ENCODE results near the gene MAEL.
A peak's percentile ranks its signal among the peaks of the same experiment; 100 is the strongest.

The MAEL gene

DNA sequence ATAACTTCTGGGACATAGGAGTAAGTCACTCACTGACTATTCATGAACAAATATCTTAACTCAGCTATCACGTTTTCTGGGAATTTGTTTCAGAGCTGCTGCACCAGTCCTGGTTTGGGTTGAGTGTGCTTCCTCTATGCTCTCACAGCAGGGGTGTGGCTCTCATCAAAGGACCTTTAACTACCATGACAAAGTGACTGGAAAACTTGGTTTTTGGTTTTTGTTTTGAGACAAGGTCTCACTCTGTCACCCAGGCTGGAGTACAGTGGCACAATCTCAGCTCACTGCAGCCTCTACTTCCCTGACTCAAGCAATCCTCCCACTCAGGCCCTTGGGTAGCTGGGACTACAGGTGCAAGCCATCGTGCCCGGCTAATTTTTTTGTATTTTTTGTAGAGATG lies 17.8 kb upstream of the MAEL start:
- peaks cover 2% of the 10 kb centered on the region; the same call in 1 of the 2 replicates for H3F3A ChIP-seq (ENCODE audit: control insufficient read depth, insufficient read depth)
- no peaks in the 10 kb centered on the region for H4K20me1 ChIP-seq (ENCODE audit: control insufficient read depth, insufficient read depth, low read depth, low read length)
- no peaks in the 10 kb centered on the region for H3K9me3 ChIP-seq (ENCODE audit: control insufficient read depth, insufficient read depth, low read length)
- peak overlapping the region; percentile 56 for H3K4me3 ChIP-seq (ENCODE audit: low read length)
- H3K9me2 ChIP-seq (replicated peaks; ENCODE audit: control insufficient read depth, low read length): no peaks in the 10 kb centered on the region
- H3K4me1 ChIP-seq (ENCODE audit: control insufficient read depth, low read length): peaks cover 60% of the 10 kb centered on the region
- TF ChIP-seq, protein P1, sequence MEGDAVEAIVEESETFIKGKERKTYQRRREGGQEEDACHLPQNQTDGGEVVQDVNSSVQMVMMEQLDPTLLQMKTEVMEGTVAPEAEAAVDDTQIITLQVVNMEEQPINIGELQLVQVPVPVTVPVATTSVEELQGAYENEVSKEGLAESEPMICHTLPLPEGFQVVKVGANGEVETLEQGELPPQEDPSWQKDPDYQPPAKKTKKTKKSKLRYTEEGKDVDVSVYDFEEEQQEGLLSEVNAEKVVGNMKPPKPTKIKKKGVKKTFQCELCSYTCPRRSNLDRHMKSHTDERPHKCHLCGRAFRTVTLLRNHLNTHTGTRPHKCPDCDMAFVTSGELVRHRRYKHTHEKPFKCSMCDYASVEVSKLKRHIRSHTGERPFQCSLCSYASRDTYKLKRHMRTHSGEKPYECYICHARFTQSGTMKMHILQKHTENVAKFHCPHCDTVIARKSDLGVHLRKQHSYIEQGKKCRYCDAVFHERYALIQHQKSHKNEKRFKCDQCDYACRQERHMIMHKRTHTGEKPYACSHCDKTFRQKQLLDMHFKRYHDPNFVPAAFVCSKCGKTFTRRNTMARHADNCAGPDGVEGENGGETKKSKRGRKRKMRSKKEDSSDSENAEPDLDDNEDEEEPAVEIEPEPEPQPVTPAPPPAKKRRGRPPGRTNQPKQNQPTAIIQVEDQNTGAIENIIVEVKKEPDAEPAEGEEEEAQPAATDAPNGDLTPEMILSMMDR (IDR thresholded peaks at IDR 0.05; ENCODE audit: low read depth, low read length, poor library complexity, severe bottlenecking): no peak
- TF ChIP-seq EZH2phosphoT487 (IDR thresholded peaks at IDR 0.05; ENCODE audit: borderline replicate concordance, low read length): no peak
- H3K27me3 ChIP-seq (ENCODE audit: control insufficient read depth, low read length): no peaks in the 10 kb centered on the region; the same call in 1 of the 2 replicates
- peak overlapping the region; percentile 69 for H3K4me2 ChIP-seq (ENCODE audit: low read length)
- H3K27ac ChIP-seq (ENCODE audit: low read depth, low read length): 0 out of 2 replicates have a peak overlapping the region, but pooled peaks have one; percentile 13
- H3K36me3 ChIP-seq (ENCODE audit: control insufficient read depth, low read length): no peaks in the 10 kb centered on the region
- peaks cover 27% of the 10 kb centered on the region for H3K79me2 ChIP-seq (ENCODE audit: control insufficient read depth, low read length)

DNA sequence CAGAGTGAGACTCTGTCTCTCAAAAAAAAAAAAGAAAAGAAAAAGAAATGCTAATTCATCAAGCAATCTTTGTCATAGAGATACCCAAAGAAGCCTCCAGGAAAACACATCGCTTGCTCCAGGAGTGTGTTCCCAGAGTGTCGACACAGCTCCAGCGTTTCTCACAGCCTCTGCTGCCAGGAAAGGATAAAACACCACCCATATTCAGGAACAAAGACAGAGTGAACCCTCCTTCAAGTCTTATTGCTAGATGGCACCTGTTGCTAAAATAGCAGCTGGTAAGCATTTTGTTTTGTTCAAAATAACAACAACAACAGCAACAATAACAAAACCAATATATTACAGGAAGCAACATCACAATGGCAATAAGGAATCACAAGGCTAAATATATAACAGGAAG lies 16.9 kb upstream of the MAEL start:
- H3K9me2 ChIP-seq (replicated peaks; ENCODE audit: control insufficient read depth, low read length): no peaks in the 10 kb centered on the region
- 0 out of 2 replicates have a peak overlapping the region, but pooled peaks have one; percentile 88 for H3K4me2 ChIP-seq (ENCODE audit: low read length)
- H3K79me2 ChIP-seq (ENCODE audit: control insufficient read depth, low read length): peaks cover 27% of the 10 kb centered on the region
- H3F3A ChIP-seq (ENCODE audit: control insufficient read depth, insufficient read depth): peaks cover 2% of the 10 kb centered on the region; the same call in 1 of the 2 replicates
- no peaks in the 10 kb centered on the region for H4K20me1 ChIP-seq (ENCODE audit: control insufficient read depth, insufficient read depth, low read depth, low read length)
- peaks cover 62% of the 10 kb centered on the region for H3K4me1 ChIP-seq (ENCODE audit: control insufficient read depth, low read length)
- no peaks in the 10 kb centered on the region for H3K36me3 ChIP-seq (ENCODE audit: control insufficient read depth, low read length)
- H3K4me3 ChIP-seq (ENCODE audit: low read length): no peak overlapping the region
- H3K9me3 ChIP-seq (ENCODE audit: control insufficient read depth, insufficient read depth, low read length): no peaks in the 10 kb centered on the region
- no peaks in the 10 kb centered on the region; the same call in 1 of the 2 replicates for H3K27me3 ChIP-seq (ENCODE audit: control insufficient read depth, low read length)
- TF ChIP-seq, protein P1 (IDR thresholded peaks at IDR 0.05; ENCODE audit: low read depth, low read length, poor library complexity, severe bottlenecking): no peak
- no peak for TF ChIP-seq EZH2phosphoT487 (IDR thresholded peaks at IDR 0.05; ENCODE audit: borderline replicate concordance, low read length)
- no peak overlapping the region for H3K27ac ChIP-seq (ENCODE audit: low read depth, low read length)

DNA sequence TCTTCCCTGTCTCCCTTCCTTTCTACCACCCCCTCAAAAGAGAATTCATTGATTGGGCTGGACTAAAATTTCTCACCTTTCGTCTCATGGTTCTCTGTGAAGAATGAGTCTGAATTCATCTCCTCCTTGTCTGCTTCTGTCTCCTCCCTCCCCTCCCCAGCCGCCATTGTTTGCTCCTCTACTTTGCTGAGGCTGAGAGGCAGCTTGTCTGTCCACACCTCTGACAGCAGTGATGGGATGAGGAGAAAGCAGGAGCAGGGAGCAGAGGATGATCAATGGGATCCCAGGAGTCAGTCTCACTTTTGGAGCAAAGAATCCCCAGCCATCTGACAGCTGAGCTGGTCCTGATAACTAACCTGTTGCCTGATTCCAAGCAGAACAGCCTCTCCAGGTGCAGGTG lies 16.3 kb upstream of the MAEL start:
- Histone ChIP-seq H3K4me2 (ENCODE audit: low read length) (peak overlapping the region; percentile 88), H3K27me3 (ENCODE audit: control insufficient read depth, low read length) (no peaks in the 10 kb centered on the region; the same call in 1 of the 2 replicates), H4K20me1 (ENCODE audit: control insufficient read depth, insufficient read depth, low read depth, low read length) (no peaks in the 10 kb centered on the region), H3K36me3 (ENCODE audit: control insufficient read depth, low read length) (no peaks in the 10 kb centered on the region), H3K4me3 (ENCODE audit: low read length) (no peak overlapping the region), H3F3A (ENCODE audit: control insufficient read depth, insufficient read depth) (peaks cover 2% of the 10 kb centered on the region; the same call in 1 of the 2 replicates), H3K79me2 (ENCODE audit: control insufficient read depth, low read length) (peaks cover 27% of the 10 kb centered on the region), H3K4me1 (ENCODE audit: control insufficient read depth, low read length) (peaks cover 62% of the 10 kb centered on the region), H3K9me3 (ENCODE audit: control insufficient read depth, insufficient read depth, low read length) (no peaks in the 10 kb centered on the region), H3K9me2 (replicated peaks; ENCODE audit: control insufficient read depth, low read length) (no peaks in the 10 kb centered on the region), H3K27ac (ENCODE audit: low read depth, low read length) (no peak overlapping the region)
- TF ChIP-seq, protein P1 (IDR thresholded peaks at IDR 0.05; ENCODE audit: low read depth, low read length, poor library complexity, severe bottlenecking): no peak
- no peak for TF ChIP-seq EZH2phosphoT487 (IDR thresholded peaks at IDR 0.05; ENCODE audit: borderline replicate concordance, low read length)
